Measurements from ENCODE around the gene SERPINA12.

DNA sequence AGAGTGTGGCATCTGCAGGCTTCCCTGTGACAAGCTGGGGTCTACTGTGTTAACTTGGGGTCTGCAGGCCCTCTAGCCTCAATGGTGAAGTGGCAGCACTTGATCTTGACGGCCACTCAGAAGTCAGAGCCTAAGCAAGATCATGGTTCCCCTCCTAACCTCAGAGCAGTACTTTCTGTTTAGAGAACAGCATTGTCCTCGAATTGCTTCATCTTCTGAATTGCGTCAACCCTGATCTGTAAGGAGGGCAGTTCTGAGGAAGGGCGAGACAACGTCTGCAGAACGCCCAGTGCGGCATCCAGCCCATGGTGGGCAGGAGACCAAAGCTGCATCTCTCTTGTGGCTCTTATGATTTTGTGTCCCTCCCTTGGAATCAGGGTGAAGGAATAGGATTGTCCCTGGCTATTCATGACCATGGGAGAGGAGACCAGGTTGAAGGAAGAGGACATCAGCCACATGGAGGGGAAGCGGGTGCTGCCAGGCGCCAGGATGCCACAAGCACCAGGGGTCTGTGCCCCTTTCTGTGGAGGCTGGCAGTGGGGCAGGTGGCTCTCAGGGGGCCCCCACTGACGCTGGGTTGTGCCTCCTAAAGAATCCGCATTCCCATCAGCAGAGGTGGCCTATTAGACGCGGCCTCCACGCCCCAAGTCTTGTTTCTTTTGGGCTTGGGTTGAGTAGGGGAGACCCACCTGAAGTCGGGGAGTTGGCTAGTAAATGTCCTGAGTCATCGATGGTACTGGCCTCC, 35.4 kb downstream of the SERPINA12 start:
- TF ChIP-seq, protein P1, sequence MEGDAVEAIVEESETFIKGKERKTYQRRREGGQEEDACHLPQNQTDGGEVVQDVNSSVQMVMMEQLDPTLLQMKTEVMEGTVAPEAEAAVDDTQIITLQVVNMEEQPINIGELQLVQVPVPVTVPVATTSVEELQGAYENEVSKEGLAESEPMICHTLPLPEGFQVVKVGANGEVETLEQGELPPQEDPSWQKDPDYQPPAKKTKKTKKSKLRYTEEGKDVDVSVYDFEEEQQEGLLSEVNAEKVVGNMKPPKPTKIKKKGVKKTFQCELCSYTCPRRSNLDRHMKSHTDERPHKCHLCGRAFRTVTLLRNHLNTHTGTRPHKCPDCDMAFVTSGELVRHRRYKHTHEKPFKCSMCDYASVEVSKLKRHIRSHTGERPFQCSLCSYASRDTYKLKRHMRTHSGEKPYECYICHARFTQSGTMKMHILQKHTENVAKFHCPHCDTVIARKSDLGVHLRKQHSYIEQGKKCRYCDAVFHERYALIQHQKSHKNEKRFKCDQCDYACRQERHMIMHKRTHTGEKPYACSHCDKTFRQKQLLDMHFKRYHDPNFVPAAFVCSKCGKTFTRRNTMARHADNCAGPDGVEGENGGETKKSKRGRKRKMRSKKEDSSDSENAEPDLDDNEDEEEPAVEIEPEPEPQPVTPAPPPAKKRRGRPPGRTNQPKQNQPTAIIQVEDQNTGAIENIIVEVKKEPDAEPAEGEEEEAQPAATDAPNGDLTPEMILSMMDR (IDR thresholded peaks at IDR 0.05), result no peak
- TF ChIP-seq POLR2A (IDR thresholded peaks at IDR 0.05), result no peak
- no peak for TF ChIP-seq POLR2AphosphoS5 (IDR thresholded peaks at IDR 0.05)

Data from transverse colon (tissue), 4 donors.